Activated CD8-positive, alpha-beta T cell treated with anti-CD3 and anti-CD28 coated beads for 36 hours (primary cell): ENCODE measurements around the gene PTGES. TPM values are rescaled to one million over a fixed set of nuclear protein-coding genes. Genes with fewer than 3 reads are reported as not detected.

Experiments used
- ATAC-seq: fragments of 200-7000 bp; cut with Tn5 transposase; one replicate; pipeline ENCODE4 v1.10.0; 2021; ENCODE audit warnings: mild to moderate bottlenecking, moderate library complexity
- CTCF ChIA-PET: fragments of 350-600 bp; sonication (Branson Sonifier 250); formaldehyde crosslinking; loops from one replicate; lab custom pipeline; 2021; ENCODE audit warnings: antibody characterized with exemption; lab: Charles Lee
- POLR2A ChIA-PET: fragments of 350-600 bp; sonication (Branson Sonifier 250); formaldehyde crosslinking; loops from one replicate; lab custom pipeline; 2021; ENCODE audit warnings: antibody characterized with exemption; lab: Charles Lee
- DNase-seq: peaks from one replicate; pipeline ENCODE4 v3.0.0-alpha.2; 2020
- H3K27ac Mint-ChIP-seq: one replicate; pipeline ENCODE4 v1.8.0; 2021; ENCODE audit warnings: mild to moderate bottlenecking, mixed read lengths
- H3K27me3 Mint-ChIP-seq: one replicate; pipeline ENCODE4 v1.8.0; 2021; ENCODE audit warnings: mixed read lengths
- H3K36me3 Mint-ChIP-seq: one replicate; pipeline ENCODE4 v1.8.0; 2021; ENCODE audit warnings: low read depth, mixed read lengths
- H3K4me1 Mint-ChIP-seq: one replicate; pipeline ENCODE4 v1.8.0; 2021; ENCODE audit warnings: low read depth, mixed read lengths
- H3K4me3 Mint-ChIP-seq: one replicate; pipeline ENCODE4 v1.8.0; 2021; ENCODE audit warnings: mild to moderate bottlenecking, moderate library complexity, mixed read lengths
- H3K9me3 Mint-ChIP-seq: one replicate; pipeline ENCODE4 v1.8.0; 2021; ENCODE audit warnings: mixed read lengths
- CTCF ChIP-seq: fragments of 200-600 bp; IDR thresholded peaks from one replicate; pipeline ENCODE4 v1.8.0; 2022; ENCODE audit warnings: antibody characterized with exemption, mild to moderate bottlenecking
- intact Hi-C: fragments of 100-400 bp; cut with micrococcal nuclease; formaldehyde crosslinking; loops from one replicate; pipeline ENCODE4 v1.10.0; 2022
- total RNA-seq, 2 experiments: library from RNA; stranded (reverse); gene quantifications; one replicate each; pipeline ENCODE4 v1.2.3, GENCODE V29; 2021

PTGES gene
- total RNA-seq, 2 experiments from 2014 or later = 0.20 to 0.56 TPM

- Mint-ChIP-seq H3K9me3 (no peaks in the 10 kb centered on the region), H3K4me1 (peaks cover 11% of the 10 kb centered on the region), H3K36me3 (no peaks in the 10 kb centered on the region), H3K27me3 (no peaks in the 10 kb centered on the region), H3K27ac (no peak overlapping the region), H3K4me3 (no peak overlapping the region)
- no peak for TF ChIP-seq CTCF
- CTCF ChIA-PET = interaction anchor here (1.2 to 5.6 kb wide), 4 partner anchors 8 to 593 kb away, joined by 3 to 82 read pairs (median 58); no protein-coding TSS in a partner anchor
- intact Hi-C loops = no loop called here
- POLR2A ChIA-PET = no interaction called here
- ATAC-seq (no peak), DNase-seq (no peak)
Measured at GRCh38 chr9:129735546-129735945, 17.3 kb downstream of the PTGES start.

GRCh38 chr9:129733632-129733953 is 19.2 kb downstream of the PTGES start:
- CTCF ChIA-PET = no interaction called here
- no peak overlapping the region for H3K4me3 Mint-ChIP-seq
- TF ChIP-seq CTCF = no peak
- peaks cover 11% of the 10 kb centered on the region for H3K4me1 Mint-ChIP-seq
- no peak overlapping the region for H3K27ac Mint-ChIP-seq
- intact Hi-C loops = loop anchor here (5.0 kb wide), 1 partner anchor 91 kb away; the partner anchor contains the start of gene ASB6
- no peak for DNase-seq
- H3K9me3 Mint-ChIP-seq = no peaks in the 10 kb centered on the region
- ATAC-seq = no peak
- H3K36me3 Mint-ChIP-seq = no peaks in the 10 kb centered on the region
- H3K27me3 Mint-ChIP-seq = no peaks in the 10 kb centered on the region
- POLR2A ChIA-PET = no interaction called here

- Mint-ChIP-seq H3K27ac (no peak overlapping the region), H3K4me1 (peaks cover 7% of the 10 kb centered on the region), H3K27me3 (no peaks in the 10 kb centered on the region), H3K4me3 (no peak overlapping the region), H3K36me3 (no peaks in the 10 kb centered on the region), H3K9me3 (no peaks in the 10 kb centered on the region)
- intact Hi-C loops = loop anchor here (5.0 kb wide), 1 partner anchor 91 kb away; the partner anchor contains the start of gene ASB6
- DNase-seq = no peak
- TF ChIP-seq CTCF = no peak
- ChIA-PET CTCF (no interaction called here), POLR2A (no interaction called here)
- no peak for ATAC-seq
Measured at GRCh38 chr9:129732946-129733631, 19.8 kb downstream of the PTGES start.

- TF ChIP-seq CTCF = no peak
- Mint-ChIP-seq H3K4me3 (no peak overlapping the region), H3K36me3 (no peaks in the 10 kb centered on the region), H3K9me3 (no peaks in the 10 kb centered on the region), H3K4me1 (peaks cover 2% of the 10 kb centered on the region), H3K27me3 (no peaks in the 10 kb centered on the region), H3K27ac (no peak overlapping the region)
- intact Hi-C loops = loop anchor here (5.0 kb wide), 1 partner anchor 90 kb away; the partner anchor contains the start of gene ASB6
- CTCF ChIA-PET = no interaction called here
- ATAC-seq (no peak), DNase-seq (no peak)
- POLR2A ChIA-PET = no interaction called here
Measured at GRCh38 chr9:129732100-129732499, 20.7 kb downstream of the PTGES start.

GRCh38 chr9:129731477-129732085 is 21.3 kb downstream of the PTGES start:
- no peak for DNase-seq
- no peaks in the 10 kb centered on the region for H3K36me3 Mint-ChIP-seq
- H3K4me3 Mint-ChIP-seq = no peak overlapping the region
- ChIA-PET CTCF (no interaction called here), POLR2A (no interaction called here)
- no peak overlapping the region for H3K27ac Mint-ChIP-seq
- no peak for TF ChIP-seq CTCF
- H3K27me3 Mint-ChIP-seq = peaks cover 2% of the 10 kb centered on the region
- no peak for ATAC-seq
- intact Hi-C loops = loop anchor here (5.0 kb wide), 1 partner anchor 89 kb away; the partner anchor contains the start of gene ASB6
- peaks cover 2% of the 10 kb centered on the region for H3K4me1 Mint-ChIP-seq
- H3K9me3 Mint-ChIP-seq = no peaks in the 10 kb centered on the region
